ENCODE data around the gene ARHGEF16.

The ARHGEF16 gene

DNA sequence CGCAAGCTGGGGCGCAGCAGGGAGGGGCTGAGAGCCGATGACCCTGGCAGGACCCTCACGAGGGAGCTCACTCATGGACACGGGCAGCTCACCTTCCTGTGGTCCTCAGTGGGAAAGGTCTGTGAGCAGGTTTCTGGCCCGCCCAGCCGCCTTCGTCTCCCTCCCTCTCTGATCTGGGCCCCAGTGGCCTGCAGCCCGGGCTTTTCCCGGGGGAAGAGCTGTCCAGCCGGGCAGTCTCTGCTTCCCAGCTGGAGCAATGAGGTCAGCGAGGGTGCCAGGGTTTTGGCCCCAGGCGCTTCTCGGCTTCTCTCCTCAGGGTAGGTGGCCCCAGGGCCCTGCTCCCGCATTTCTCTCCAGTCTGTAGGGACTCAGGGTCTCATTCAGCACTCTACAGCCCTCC lies 22.2 kb upstream of the ARHGEF16 start:
- Histone ChIP-seq H3K9ac (ENCODE audit: low read length) (no peak overlapping the region), H3K79me2 (ENCODE audit: low read length) (no peaks in the 10 kb centered on the region), H3K9me3 (replicated peaks; ENCODE audit: insufficient read depth, low read length) (no peaks in the 10 kb centered on the region), H3K4me1 (ENCODE audit: low read length) (no peaks in the 10 kb centered on the region), H3K4me3 (ENCODE audit: low read length) (no peak overlapping the region), H3F3A (ENCODE audit: insufficient read depth, low read length) (no peaks in the 10 kb centered on the region), H2AFZ (ENCODE audit: low read length) (no peak overlapping the region), H4K20me1 (ENCODE audit: insufficient read depth, low read length) (no peaks in the 10 kb centered on the region), H3K9me2 (replicated peaks; ENCODE audit: insufficient read depth, low read length) (no peaks in the 10 kb centered on the region), H3K36me3 (replicated peaks; ENCODE audit: insufficient read depth, low read length) (no peaks in the 10 kb centered on the region), H3K27me3 (replicated peaks; ENCODE audit: insufficient read depth, low read length) (peaks cover 91% of the 10 kb centered on the region), H3K4me2 (ENCODE audit: low read depth, low read length) (no peak overlapping the region), H3K27ac (ENCODE audit: low read length) (no peak overlapping the region)
- TF ChIP-seq, protein P1, sequence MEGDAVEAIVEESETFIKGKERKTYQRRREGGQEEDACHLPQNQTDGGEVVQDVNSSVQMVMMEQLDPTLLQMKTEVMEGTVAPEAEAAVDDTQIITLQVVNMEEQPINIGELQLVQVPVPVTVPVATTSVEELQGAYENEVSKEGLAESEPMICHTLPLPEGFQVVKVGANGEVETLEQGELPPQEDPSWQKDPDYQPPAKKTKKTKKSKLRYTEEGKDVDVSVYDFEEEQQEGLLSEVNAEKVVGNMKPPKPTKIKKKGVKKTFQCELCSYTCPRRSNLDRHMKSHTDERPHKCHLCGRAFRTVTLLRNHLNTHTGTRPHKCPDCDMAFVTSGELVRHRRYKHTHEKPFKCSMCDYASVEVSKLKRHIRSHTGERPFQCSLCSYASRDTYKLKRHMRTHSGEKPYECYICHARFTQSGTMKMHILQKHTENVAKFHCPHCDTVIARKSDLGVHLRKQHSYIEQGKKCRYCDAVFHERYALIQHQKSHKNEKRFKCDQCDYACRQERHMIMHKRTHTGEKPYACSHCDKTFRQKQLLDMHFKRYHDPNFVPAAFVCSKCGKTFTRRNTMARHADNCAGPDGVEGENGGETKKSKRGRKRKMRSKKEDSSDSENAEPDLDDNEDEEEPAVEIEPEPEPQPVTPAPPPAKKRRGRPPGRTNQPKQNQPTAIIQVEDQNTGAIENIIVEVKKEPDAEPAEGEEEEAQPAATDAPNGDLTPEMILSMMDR (IDR thresholded peaks at IDR 0.05; ENCODE audit: low read length): no peak
- TF ChIP-seq EZH2 (optimal IDR thresholded peaks at IDR 0.05; ENCODE audit: low read depth, low read length) (no peak), EZH2phosphoT487 (IDR thresholded peaks at IDR 0.05; ENCODE audit: low read length) (no peak)
- no peak for DNase-seq

DNA sequence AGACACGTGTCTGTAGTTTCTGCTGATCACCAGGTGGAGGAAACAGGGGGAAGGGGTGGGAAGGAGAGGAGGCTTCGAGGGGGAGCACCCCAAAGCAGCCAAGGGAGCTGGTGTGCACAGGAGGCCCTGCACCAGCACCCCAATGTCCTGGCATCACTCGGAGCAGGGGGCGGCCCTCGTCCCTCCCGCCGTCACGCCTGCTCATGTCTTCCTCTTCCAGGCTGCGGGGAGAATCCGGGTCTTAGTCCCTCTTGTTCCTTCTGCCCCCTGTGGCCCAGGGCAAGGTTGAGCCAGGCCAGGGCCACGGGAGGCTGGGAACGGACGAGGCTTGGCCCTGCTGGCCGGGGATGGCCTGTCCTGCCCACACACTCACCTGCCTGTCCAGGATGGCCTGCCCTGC lies 21.4 kb upstream of the ARHGEF16 start:
- Histone ChIP-seq H3K4me3 (ENCODE audit: low read length) (no peak overlapping the region), H2AFZ (ENCODE audit: low read length) (no peak overlapping the region), H3K27ac (ENCODE audit: low read length) (no peak overlapping the region), H3K27me3 (replicated peaks; ENCODE audit: insufficient read depth, low read length) (peaks cover 93% of the 10 kb centered on the region), H3K4me2 (ENCODE audit: low read depth, low read length) (no peak overlapping the region), H3K9me3 (replicated peaks; ENCODE audit: insufficient read depth, low read length) (no peaks in the 10 kb centered on the region), H3K79me2 (ENCODE audit: low read length) (no peaks in the 10 kb centered on the region), H3F3A (ENCODE audit: insufficient read depth, low read length) (no peaks in the 10 kb centered on the region), H3K9ac (ENCODE audit: low read length) (no peak overlapping the region), H3K4me1 (ENCODE audit: low read length) (no peaks in the 10 kb centered on the region), H3K9me2 (replicated peaks; ENCODE audit: insufficient read depth, low read length) (no peaks in the 10 kb centered on the region), H4K20me1 (ENCODE audit: insufficient read depth, low read length) (no peaks in the 10 kb centered on the region), H3K36me3 (replicated peaks; ENCODE audit: insufficient read depth, low read length) (no peaks in the 10 kb centered on the region)
- no peak for DNase-seq
- TF ChIP-seq, protein P1 (IDR thresholded peaks at IDR 0.05; ENCODE audit: low read length): no peak
- no peak for TF ChIP-seq EZH2 (optimal IDR thresholded peaks at IDR 0.05; ENCODE audit: low read depth, low read length)
- no peak for TF ChIP-seq EZH2phosphoT487 (IDR thresholded peaks at IDR 0.05; ENCODE audit: low read length)

DNA sequence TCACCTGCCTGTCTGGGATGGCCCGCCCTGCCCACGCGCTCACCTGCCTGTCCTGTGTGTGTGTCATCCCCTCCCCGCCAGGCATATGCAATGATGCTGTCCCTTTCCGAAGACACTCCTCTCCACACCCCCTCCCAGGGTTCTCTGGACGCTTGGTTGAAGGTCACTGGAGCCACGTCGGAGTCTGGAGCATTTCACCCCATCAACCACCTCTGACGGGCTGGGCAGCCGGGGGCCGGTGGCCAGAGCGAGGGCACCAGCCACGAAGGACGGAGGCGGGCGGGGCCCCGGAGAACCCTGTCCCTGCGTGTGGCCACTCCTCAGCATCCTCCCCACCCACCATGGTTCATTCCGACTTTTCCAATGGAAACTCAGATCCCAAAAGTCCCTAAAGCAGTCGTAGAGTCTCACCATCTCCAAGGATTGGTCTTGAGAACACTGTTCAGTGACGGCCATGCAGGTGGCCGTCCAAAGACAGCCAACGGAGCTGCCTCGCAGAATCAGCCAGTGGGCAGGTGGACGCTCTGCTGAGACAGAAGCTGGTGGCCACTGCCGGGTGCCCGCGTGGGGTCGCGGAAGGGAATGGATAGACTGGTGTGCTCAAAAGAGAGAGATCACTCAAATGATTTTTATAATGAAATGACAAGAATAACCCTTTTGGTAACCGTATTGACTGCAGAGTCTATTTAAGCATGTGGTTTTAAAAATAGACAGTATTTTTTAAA lies 20.7 kb upstream of the ARHGEF16 start:
- no peak overlapping the region for H3K27ac ChIP-seq (ENCODE audit: low read length)
- no peaks in the 10 kb centered on the region for H3K36me3 ChIP-seq (replicated peaks; ENCODE audit: insufficient read depth, low read length)
- H4K20me1 ChIP-seq (ENCODE audit: insufficient read depth, low read length): no peaks in the 10 kb centered on the region
- H3K9me2 ChIP-seq (replicated peaks; ENCODE audit: insufficient read depth, low read length): no peaks in the 10 kb centered on the region
- no peak overlapping the region for H2AFZ ChIP-seq (ENCODE audit: low read length)
- H3K27me3 ChIP-seq (replicated peaks; ENCODE audit: insufficient read depth, low read length): peaks cover 93% of the 10 kb centered on the region
- H3F3A ChIP-seq (ENCODE audit: insufficient read depth, low read length): no peaks in the 10 kb centered on the region
- H3K9ac ChIP-seq (ENCODE audit: low read length): no peak overlapping the region
- no peak overlapping the region for H3K4me2 ChIP-seq (ENCODE audit: low read depth, low read length)
- no peak for DNase-seq
- H3K4me1 ChIP-seq (ENCODE audit: low read length): no peaks in the 10 kb centered on the region
- no peaks in the 10 kb centered on the region for H3K9me3 ChIP-seq (replicated peaks; ENCODE audit: insufficient read depth, low read length)
- no peak overlapping the region for H3K4me3 ChIP-seq (ENCODE audit: low read length)
- TF ChIP-seq EZH2phosphoT487 (IDR thresholded peaks at IDR 0.05; ENCODE audit: low read length): no peak
- TF ChIP-seq, protein P1 (IDR thresholded peaks at IDR 0.05; ENCODE audit: low read length): no peak
- TF ChIP-seq EZH2 (optimal IDR thresholded peaks at IDR 0.05; ENCODE audit: low read depth, low read length): no peak
- H3K79me2 ChIP-seq (ENCODE audit: low read length): no peaks in the 10 kb centered on the region
